Stomach (tissue), 4 donors: ENCODE data around the gene PDE4D.

Source experiments
- CTCF ChIP-seq, 7 experiments: fragments of 450-650 bp in 4 of 7; fragments of 200-600 bp in 3 of 7; sonication (generic) in 3 of 7; IDR thresholded peaks; one replicate each; pipeline ENCODE4 v1.5.1; 2016 to 2019; ENCODE audit warnings: antibody characterized with exemption in 7 of 7, control low read depth in 2 of 7, mild to moderate bottlenecking in 1 of 7
- EP300 ChIP-seq: sonication (generic); formaldehyde crosslinking; IDR thresholded peaks from one replicate; pipeline ENCODE4 v1.6.1; 2017; ENCODE audit warnings: antibody characterized with exemption
- POLR2A ChIP-seq, 4 donors: fragments of 450-650 bp; IDR thresholded peaks; one replicate each; pipeline ENCODE4 v1.6.1; 2016; ENCODE audit warnings: antibody characterized with exemption in 4 of 4, control low read depth in 2 of 4, mild to moderate bottlenecking in 1 of 4, moderate library complexity in 1 of 4
- POLR2AphosphoS5 ChIP-seq, 3 donors: sonication (generic); formaldehyde crosslinking; IDR thresholded peaks; one replicate each; pipeline ENCODE4 v1.6.1; 2016; ENCODE audit warnings: antibody characterized with exemption in 3 of 3

- TF ChIP-seq POLR2AphosphoS5 (IDR thresholded peaks at IDR 0.05) (no peak), CTCF (IDR thresholded peaks at IDR 0.05) (no peak), POLR2A (IDR thresholded peaks at IDR 0.05) (no peak), EP300 (no peak)
These were observed 55.5 kb downstream of the PDE4D start for GRCh38 chr5:59838067-59838466.
